NCI-H748 (cell line): Measurements from ENCODE around the gene ARHGAP12.
"Not testable (repeated sequence)": the region's sequence is repeated elsewhere in the genome, so short reads cannot be mapped to it uniquely, and the experiment has no call there.

Source experiments
- DNase-seq: peaks from one replicate; lab custom pipeline; 2025; ENCODE audit not compliant: unreplicated experiment; lab: John Stamatoyannopoulos, UW

ARHGAP12 gene

GRCh38 chr10:31771331-31771831 is 157.2 kb downstream of the ARHGAP12 start:
- no peak for DNase-seq

- peak; percentile 26 for DNase-seq
These were observed 158.2 kb downstream of the ARHGAP12 start for GRCh38 chr10:31770307-31770902.

GRCh38 chr10:31769564-31769963 is 159.1 kb downstream of the ARHGAP12 start:
- DNase-seq, result no peak

- DNase-seq, result not testable (repeated sequence)
These were observed 159.7 kb downstream of the ARHGAP12 start for GRCh38 chr10:31768935-31769334.

GRCh38 chr10:31768467-31768866 is 160.2 kb downstream of the ARHGAP12 start:
- no peak for DNase-seq

DNA sequence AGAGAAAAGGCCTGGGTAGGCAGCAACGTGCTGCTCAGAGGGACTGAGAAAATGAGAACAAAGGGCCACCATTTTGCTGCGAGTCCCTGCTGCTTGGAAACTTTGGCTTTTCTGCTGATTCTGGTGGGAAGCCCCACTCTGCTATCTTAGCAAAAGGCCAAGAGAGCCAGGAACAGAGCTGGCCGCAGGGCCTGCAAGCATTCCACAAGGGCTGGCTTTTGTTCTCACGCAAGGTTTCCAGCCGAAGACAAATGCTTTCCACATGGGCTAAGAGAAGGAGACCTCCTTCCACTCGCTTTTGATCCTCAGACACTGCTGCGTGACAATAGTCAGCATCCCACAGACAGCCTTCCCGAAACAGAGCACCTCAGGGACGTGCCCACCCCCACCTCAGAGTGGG is 163.1 kb downstream of the ARHGAP12 start:
- DNase-seq, result no peak

- no peak for DNase-seq
These were observed 166.3 kb downstream of the ARHGAP12 start for GRCh38 chr10:31762316-31762715.

DNA sequence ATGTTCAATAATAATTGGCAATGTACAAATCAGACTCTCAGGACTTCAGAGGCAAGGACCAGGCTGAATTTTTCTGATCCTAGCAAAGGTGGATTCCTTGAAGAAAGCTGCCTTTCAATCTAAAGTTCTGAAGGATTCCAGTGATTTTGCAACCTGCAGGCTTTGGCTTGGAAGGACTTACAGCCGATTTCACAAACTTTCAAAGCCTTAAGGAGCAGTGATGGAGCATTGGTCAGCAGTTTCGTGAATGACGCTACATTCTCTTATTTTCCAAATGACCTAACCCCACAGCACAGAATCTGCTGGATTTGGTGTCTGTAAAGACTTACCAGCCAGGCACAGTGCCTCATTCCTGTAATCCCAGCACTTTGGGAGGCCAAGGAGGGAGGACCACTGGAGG is 167.5 kb downstream of the ARHGAP12 start:
- no peak for DNase-seq

- DNase-seq, result no peak
These were observed 168.0 kb downstream of the ARHGAP12 start for GRCh38 chr10:31760674-31761081.

- peak; percentile 97 for DNase-seq
These were observed 168.6 kb downstream of the ARHGAP12 start for GRCh38 chr10:31759799-31760626.

DNA sequence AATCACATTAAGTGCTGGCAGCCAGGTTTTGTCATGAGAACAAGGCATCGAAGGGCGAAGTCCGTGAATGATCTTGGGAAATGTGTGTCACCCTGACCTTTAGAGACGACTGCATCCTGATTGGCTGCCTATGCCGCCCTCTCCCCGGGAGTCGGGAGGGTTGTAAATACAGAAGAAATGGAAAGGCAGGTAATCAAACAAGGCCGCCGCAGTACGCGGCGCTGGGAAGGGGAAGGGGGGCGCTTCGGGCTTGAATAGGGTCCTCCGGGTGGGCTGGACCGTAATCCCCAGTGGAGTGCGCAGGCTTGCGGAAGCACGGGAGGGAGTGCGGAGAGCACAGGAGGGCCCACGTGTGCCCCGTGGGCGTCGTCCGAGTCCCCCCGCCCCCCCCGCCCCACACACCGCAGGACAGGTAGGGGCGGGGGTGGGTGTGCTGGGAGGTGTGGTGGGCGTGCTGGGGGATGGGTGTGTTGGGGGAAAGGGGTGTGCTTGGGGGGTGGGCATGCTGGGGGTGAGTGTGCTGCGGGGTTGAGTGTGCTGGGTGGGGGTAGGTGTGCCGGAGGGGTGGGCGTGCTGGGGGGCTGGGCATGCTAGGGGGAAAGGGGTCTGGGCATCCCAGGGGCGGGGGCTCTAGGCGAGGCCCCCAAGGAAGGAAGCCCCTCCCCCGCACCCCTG is 169.4 kb downstream of the ARHGAP12 start:
- peak; percentile 59 for DNase-seq

- no peak for DNase-seq
These were observed 170.1 kb downstream of the ARHGAP12 start for GRCh38 chr10:31758495-31758894.

DNA sequence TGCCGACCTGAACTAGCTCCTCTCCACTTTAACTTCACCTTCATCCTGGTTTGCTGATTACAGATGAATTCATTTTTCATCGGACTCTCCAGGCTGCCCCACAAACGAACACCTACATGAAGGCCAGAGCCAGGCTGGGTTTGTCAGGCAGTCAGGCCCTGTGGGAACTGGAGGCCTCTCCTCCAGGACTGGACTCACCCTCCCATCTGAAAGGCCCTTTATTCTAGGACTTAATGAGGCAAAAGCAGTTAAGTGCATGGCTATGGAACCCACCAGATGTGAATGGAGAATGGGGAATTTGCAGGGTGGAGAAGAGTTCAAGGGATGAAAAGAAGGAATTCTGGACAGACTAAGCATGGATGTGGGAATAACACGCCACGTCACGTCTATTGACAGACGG is 170.8 kb downstream of the ARHGAP12 start:
- no peak for DNase-seq

DNA sequence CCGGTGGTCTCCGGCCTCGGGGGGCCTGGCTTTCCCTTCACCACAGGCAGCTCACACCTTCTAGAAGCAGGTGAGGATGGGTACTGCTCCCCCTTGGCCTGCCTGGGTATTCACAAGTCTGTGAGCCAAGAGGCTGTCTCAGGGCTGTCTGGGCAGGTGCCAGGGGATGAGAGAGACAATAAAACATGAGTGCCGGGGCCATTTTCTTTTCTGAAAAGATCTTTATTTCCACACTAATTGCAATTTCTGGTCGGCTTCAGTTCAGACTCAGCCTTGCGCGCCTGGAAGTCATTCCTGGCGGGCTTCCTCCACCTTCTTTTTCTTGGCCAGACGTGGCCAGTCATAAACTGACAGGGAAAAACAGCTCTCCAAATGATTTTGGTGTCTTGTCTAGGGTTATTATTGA is 171.2 kb downstream of the ARHGAP12 start:
- DNase-seq, result peak; percentile 15

- DNase-seq, result no peak
These were observed 171.9 kb downstream of the ARHGAP12 start for GRCh38 chr10:31756729-31757110.

GRCh38 chr10:31756101-31756728 is 172.4 kb downstream of the ARHGAP12 start:
- DNase-seq, result no peak
